Measurements from ENCODE around the gene CS.

Gene CS

GRCh38 chr12:56307221-56307965 lies 7.3 kb upstream of the CS start:
- no peak for DNase-seq (ENCODE audit: low read depth in 2 of 2)
- no peak for TF ChIP-seq CTCF (IDR thresholded peaks at IDR 0.05; ENCODE audit: low read depth, low read length)
- H3K4me3 ChIP-seq (replicated peaks in 1 of 2; ENCODE audit: low read depth in 2 of 2, low read length in 2 of 2), result no peak overlapping the region

GRCh38 chr12:56304872-56305590 lies 4.9 kb upstream of the CS start:
- no peak for DNase-seq (ENCODE audit: low read depth in 2 of 2)
- no peak for TF ChIP-seq CTCF (IDR thresholded peaks at IDR 0.05; ENCODE audit: low read depth, low read length)
- H3K4me3 ChIP-seq (replicated peaks in 1 of 2; ENCODE audit: low read depth in 2 of 2, low read length in 2 of 2), result no peak overlapping the region

- TF ChIP-seq CTCF (IDR thresholded peaks at IDR 0.05; ENCODE audit: low read depth, low read length), result no peak
- no peak overlapping the region for H3K4me3 ChIP-seq (replicated peaks in 1 of 2; ENCODE audit: low read depth in 2 of 2, low read length in 2 of 2)
- no peak for DNase-seq (ENCODE audit: low read depth in 2 of 2)
Observed at GRCh38 chr12:56304276-56304675, 4.1 kb upstream of the CS start.

- H3K4me3 ChIP-seq (replicated peaks in 1 of 2; ENCODE audit: low read depth in 2 of 2, low read length in 2 of 2), result peak overlapping the region; percentile 73 to 89
- TF ChIP-seq CTCF (IDR thresholded peaks at IDR 0.05; ENCODE audit: low read depth, low read length), result no peak
- DNase-seq (ENCODE audit: low read depth in 2 of 2), result peak in 1 of 2 donors; percentile 6
Observed at GRCh38 chr12:56300644-56301464, 724 bp upstream of the CS start.

GRCh38 chr12:56299308-56299852 lies 750 bp downstream of the CS start:
- peak in 1 of 2 donors; percentile 33 for DNase-seq (ENCODE audit: low read depth in 2 of 2)
- H3K4me3 ChIP-seq (replicated peaks in 1 of 2; ENCODE audit: low read depth in 2 of 2, low read length in 2 of 2), result peak overlapping the region; percentile 73 to 89
- no peak for TF ChIP-seq CTCF (IDR thresholded peaks at IDR 0.05; ENCODE audit: low read depth, low read length)

- no peak for DNase-seq (ENCODE audit: low read depth in 2 of 2)
- no peak for TF ChIP-seq CTCF (IDR thresholded peaks at IDR 0.05; ENCODE audit: low read depth, low read length)
- peak overlapping the region; percentile 73 to 89 for H3K4me3 ChIP-seq (replicated peaks in 1 of 2; ENCODE audit: low read depth in 2 of 2, low read length in 2 of 2)
Observed at GRCh38 chr12:56298828-56299227, 1.3 kb downstream of the CS start.

Measured in cardiac fibroblast (primary cell).